ENCODE results near the gene C12orf50.

The C12orf50 gene

GRCh38 chr12:87952223-87952622 is 77.0 kb downstream of the C12orf50 start:
- Mint-ChIP-seq H3K27me3 (no peaks in the 10 kb centered on the region), H3K9me3 (peaks cover 0 to 8% of the 10 kb centered on the region in 2 donors), H3K4me1 (no peaks in the 10 kb centered on the region), H3K4me3 (no peak overlapping the region), H3K27ac (no peak overlapping the region)
- DNase-seq (no peak), ATAC-seq (no peak)

GRCh38 chr12:87943762-87944161 is 85.4 kb downstream of the C12orf50 start:
- H3K9me3 Mint-ChIP-seq = peaks cover 0 to 4% of the 10 kb centered on the region in 2 donors
- H3K27me3 Mint-ChIP-seq = no peaks in the 10 kb centered on the region
- no peak overlapping the region for H3K4me3 Mint-ChIP-seq
- H3K27ac Mint-ChIP-seq = no peak overlapping the region
- H3K4me1 Mint-ChIP-seq = no peaks in the 10 kb centered on the region
- ATAC-seq = no peak
- no peak for DNase-seq

GRCh38 chr12:87943023-87943422 is 86.2 kb downstream of the C12orf50 start:
- Mint-ChIP-seq H3K9me3 (peaks cover 0 to 4% of the 10 kb centered on the region in 2 donors), H3K27ac (no peak overlapping the region), H3K4me3 (no peak overlapping the region), H3K27me3 (no peaks in the 10 kb centered on the region), H3K4me1 (no peaks in the 10 kb centered on the region)
- DNase-seq (no peak), ATAC-seq (no peak)

GRCh38 chr12:87939182-87939581 is 90.0 kb downstream of the C12orf50 start:
- H3K27me3 Mint-ChIP-seq = no peaks in the 10 kb centered on the region
- H3K27ac Mint-ChIP-seq = no peak overlapping the region
- ATAC-seq = no peak
- H3K4me1 Mint-ChIP-seq = no peaks in the 10 kb centered on the region
- H3K9me3 Mint-ChIP-seq = peaks cover 0 to 19% of the 10 kb centered on the region in 2 donors
- H3K4me3 Mint-ChIP-seq = no peak overlapping the region
- no peak for DNase-seq

GRCh38 chr12:87935216-87935615 is 94.0 kb downstream of the C12orf50 start:
- Mint-ChIP-seq H3K9me3 (peaks cover 0 to 19% of the 10 kb centered on the region in 2 donors), H3K27me3 (no peaks in the 10 kb centered on the region), H3K4me3 (no peak overlapping the region), H3K27ac (no peak overlapping the region), H3K4me1 (no peaks in the 10 kb centered on the region)
- DNase-seq = no peak
- no peak for ATAC-seq

GRCh38 chr12:87933991-87934390 is 95.2 kb downstream of the C12orf50 start:
- DNase-seq (no peak), ATAC-seq (no peak)
- peaks cover 0 to 19% of the 10 kb centered on the region in 2 donors for H3K9me3 Mint-ChIP-seq
- H3K27me3 Mint-ChIP-seq = no peaks in the 10 kb centered on the region
- no peaks in the 10 kb centered on the region for H3K4me1 Mint-ChIP-seq
- H3K27ac Mint-ChIP-seq = no peak overlapping the region
- H3K4me3 Mint-ChIP-seq = no peak overlapping the region

- Mint-ChIP-seq H3K27ac (no peak overlapping the region), H3K4me1 (no peaks in the 10 kb centered on the region), H3K27me3 (no peaks in the 10 kb centered on the region), H3K4me3 (no peak overlapping the region), H3K9me3 (peaks cover 0 to 19% of the 10 kb centered on the region in 2 donors)
- DNase-seq (no peak), ATAC-seq (no peak)
Observed at GRCh38 chr12:87931812-87932211, 97.4 kb downstream of the C12orf50 start.

- Mint-ChIP-seq H3K27me3 (no peaks in the 10 kb centered on the region), H3K4me1 (no peaks in the 10 kb centered on the region), H3K27ac (no peak overlapping the region), H3K9me3 (peaks cover 0 to 10% of the 10 kb centered on the region in 2 donors), H3K4me3 (no peak overlapping the region)
- ATAC-seq = no peak
- no peak for DNase-seq
Observed at GRCh38 chr12:87930627-87931026, 98.6 kb downstream of the C12orf50 start.

Data from stimulated activated naive CD8-positive, alpha-beta T cell treated with anti-CD3 and anti-CD28 coated beads, Interleukin-15, amount 100 ng/mL, for 72 hours (primary cell).